ENCODE data around the gene LYST.

DNA sequence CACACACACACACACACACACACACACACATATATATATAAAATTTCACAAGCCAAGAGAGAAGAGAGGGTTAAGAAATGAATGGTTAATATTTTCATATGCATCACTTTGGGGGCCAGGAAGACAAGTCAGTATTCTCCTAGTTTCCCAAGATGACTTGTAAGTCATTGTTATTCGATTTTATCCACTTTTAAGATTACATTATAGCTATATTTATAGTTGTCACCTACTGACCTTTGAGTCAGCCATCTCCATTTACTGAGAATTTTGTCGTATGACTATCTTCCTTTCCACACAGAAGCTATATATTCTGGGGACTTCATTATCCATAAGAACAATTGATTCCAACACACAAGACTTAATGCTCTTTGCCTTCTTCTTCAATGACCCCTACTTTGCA lies 8.9 kb downstream of the LYST start:
- no peak for TF ChIP-seq CTCF (conservative IDR thresholded peaks at IDR 0.05; ENCODE audit: low read length)
- no peak for TF ChIP-seq EZH2phosphoT487 (IDR thresholded peaks at IDR 0.05; ENCODE audit: borderline replicate concordance, low read depth, low read length)

Data from OCI-LY7 (cell line).